DMS53 treated with DMSO at 0.1 percent for 48 hours (cell line): Measurements from ENCODE around the gene BATF.

Experiments used
- DNase-seq: peaks from one replicate; lab custom pipeline; 2025; ENCODE audit not compliant: unreplicated experiment; lab: John Stamatoyannopoulos, UW

Gene BATF

GRCh38 chr14:75559451-75560222, 37.4 kb downstream of the BATF start:
- no peak for DNase-seq

GRCh38 chr14:75561013-75561432, 38.8 kb downstream of the BATF start:
- DNase-seq = peak; percentile 67

GRCh38 chr14:75562089-75562488, 39.8 kb downstream of the BATF start:
- no peak for DNase-seq

- DNase-seq = no peak
Measured at GRCh38 chr14:75562489-75562888, 40.2 kb downstream of the BATF start.

GRCh38 chr14:75563931-75564330, 41.7 kb downstream of the BATF start:
- DNase-seq = peak; percentile 93

GRCh38 chr14:75565056-75565455, 42.8 kb downstream of the BATF start:
- no peak for DNase-seq

GRCh38 chr14:75566321-75566720, 44.1 kb downstream of the BATF start:
- DNase-seq = no peak

- no peak for DNase-seq
Measured at GRCh38 chr14:75566752-75567151, 44.5 kb downstream of the BATF start.

- no peak for DNase-seq
Measured at GRCh38 chr14:75568140-75568539, 45.9 kb downstream of the BATF start.

GRCh38 chr14:75568791-75569190, 46.5 kb downstream of the BATF start:
- no peak for DNase-seq

- no peak for DNase-seq
Measured at GRCh38 chr14:75570797-75571196, 48.5 kb downstream of the BATF start.

- no peak for DNase-seq
Measured at GRCh38 chr14:75572104-75572503, 49.8 kb downstream of the BATF start.

- no peak for DNase-seq
Measured at GRCh38 chr14:75577090-75577489, 54.8 kb downstream of the BATF start.

GRCh38 chr14:75577729-75578101, 55.4 kb downstream of the BATF start:
- peak; percentile 51 for DNase-seq

GRCh38 chr14:75578102-75578785, 56.0 kb downstream of the BATF start, which contains the start of gene FLVCR2:
Gene FLVCR2 (plus strand): TSS chr14:75578620. CDS start chr14:75578973, 353 bp downstream.
- peak; percentile 51 for DNase-seq

GRCh38 chr14:75578786-75579337, 56.6 kb downstream of the BATF start:
- no peak for DNase-seq

GRCh38 chr14:75579338-75579864, 57.1 kb downstream of the BATF start:
- DNase-seq = no peak

- no peak for DNase-seq
Measured at GRCh38 chr14:75579882-75580281, 57.6 kb downstream of the BATF start.

GRCh38 chr14:75587388-75587787, 65.1 kb downstream of the BATF start:
- DNase-seq = no peak

GRCh38 chr14:75589931-75590330, 67.7 kb downstream of the BATF start:
- no peak for DNase-seq

GRCh38 chr14:75591331-75591946, 69.2 kb downstream of the BATF start:
- no peak for DNase-seq
